Panc1 (cell line): ENCODE data around the gene ADAMTS9. TPM values are rescaled to one million over a fixed set of nuclear protein-coding genes. Genes with fewer than 3 reads are reported as not detected.

ENCODE experiments used
- ATAC-seq: fragments of 200-7000 bp; cut with Tn5 transposase; 2 replicates; pipeline ENCODE4 v1.9.1; 2020; ENCODE audit warnings: mild to moderate bottlenecking, moderate library complexity
- BruUV-seq: library from RNA; stranded (reverse); fragments of 400-500 nt; replicated peaks from 2 replicates; lab custom pipeline; 2021; lab: Mats Ljungman, UMichigan
- CTCF ChIA-PET: fragments of 300-600 bp; sonication (Branson Sonifier 250); formaldehyde crosslinking; loops from one replicate; lab custom pipeline; 2022; ENCODE audit warnings: antibody characterized with exemption; lab: Charles Lee
- POLR2A ChIA-PET: fragments of 300-600 bp; sonication (Branson Sonifier 250); formaldehyde crosslinking; loops from one replicate; lab custom pipeline; 2022; ENCODE audit warnings: antibody characterized with exemption; lab: Charles Lee
- DNase-seq: peaks from one replicate; pipeline ENCODE4 v3.0.0-alpha.2; 2010; ENCODE audit warnings: low read depth, low spot score
- H3K27ac ChIP-seq: 2 replicates; pipeline ENCODE4 v1.5.1; 2011; ENCODE audit warnings: mild to moderate bottlenecking, low read length, inconsistent platforms
- H3K27me3 ChIP-seq: fragments of 200-500 bp; sonication (Bioruptor generic); 2 replicates; pipeline ENCODE4 v1.6.0; 2014; ENCODE audit warnings: low read length, inconsistent platforms; ENCODE audit not compliant: control insufficient read depth, insufficient read depth
- H3K36me3 ChIP-seq: fragments of 200-500 bp; sonication (Bioruptor generic); 2 replicates; pipeline ENCODE4 v1.5.1; 2014; ENCODE audit warnings: inconsistent platforms, mild to moderate bottlenecking, low read length, moderate library complexity; ENCODE audit not compliant: control insufficient read depth, insufficient read depth
- H3K4me1 ChIP-seq: 2 replicates; pipeline ENCODE4 v1.5.1; 2011; ENCODE audit warnings: inconsistent platforms, mild to moderate bottlenecking, low read length, moderate library complexity; ENCODE audit not compliant: control insufficient read depth, insufficient read depth
- H3K4me3 ChIP-seq, 2 experiments: 2 replicates each; pipeline ENCODE4 v1.5.1; 2011 to 2012; ENCODE audit warnings: low read depth in 2 of 2, low read length in 2 of 2, mild to moderate bottlenecking in 2 of 2, inconsistent platforms in 1 of 2, moderate library complexity in 1 of 2
- H3K9me3 ChIP-seq: fragments of 200-500 bp; sonication (Bioruptor generic); 2 replicates; pipeline ENCODE4 v1.5.1; 2014; ENCODE audit warnings: low read depth, mild to moderate bottlenecking, inconsistent platforms, low read length, moderate library complexity; ENCODE audit not compliant: control insufficient read depth, insufficient read depth
- POLR2AphosphoS5 ChIP-seq: IDR thresholded peaks from 2 replicates; pipeline ENCODE4 v1.6.1; 2012; ENCODE audit warnings: mild to moderate bottlenecking, low read depth, low read length, moderate library complexity
- SIN3A ChIP-seq: IDR thresholded peaks from 2 replicates; pipeline ENCODE4 v1.6.1; 2012; ENCODE audit warnings: low read depth, mild to moderate bottlenecking, low read length, moderate library complexity, borderline replicate concordance; ENCODE audit not compliant: insufficient read depth
- TCF7L2 ChIP-seq: IDR thresholded peaks from 2 replicates; pipeline ENCODE4 v1.6.1; 2011; ENCODE audit warnings: mild to moderate bottlenecking, low read depth, low read length, inconsistent platforms
- in situ Hi-C: cut with HindIII; loops from 2 replicates; pipeline ENCODE4 v1.10.0; 2016; ENCODE audit warnings: low sequenced_read_pairs, low pct_unique_long_range_greater_than_20kb
- intact Hi-C: fragments of 100-400 bp; cut with micrococcal nuclease; formaldehyde crosslinking; loops from one replicate; pipeline ENCODE4 v1.10.0; 2022; ENCODE audit not compliant: unreplicated experiment
- total RNA-seq: library from RNA; stranded (reverse); gene quantifications from one replicate; pipeline ENCODE4 v1.2.1, GENCODE V29; 2021; ENCODE audit not compliant: unreplicated experiment
- TF ChIP-seq, protein P1 (sequence below): fragments of 450-650 bp; IDR thresholded peaks from 2 replicates; pipeline ENCODE4 v1.5.1; 2017; ENCODE audit warnings: mild to moderate bottlenecking
- TF ChIP-seq, protein P2 (sequence below), 2 experiments: IDR thresholded peaks; 2 replicates each; pipeline ENCODE4 v1.6.1; 2011 to 2012; ENCODE audit warnings: low read depth in 2 of 2, control low read depth in 1 of 2, low read length in 1 of 2, mild to moderate bottlenecking in 1 of 2, moderate library complexity in 1 of 2; ENCODE audit not compliant: insufficient read depth in 1 of 2

ADAMTS9 gene
- total RNA-seq, 1 experiment from 2014 or later = 0.05 TPM

DNA sequence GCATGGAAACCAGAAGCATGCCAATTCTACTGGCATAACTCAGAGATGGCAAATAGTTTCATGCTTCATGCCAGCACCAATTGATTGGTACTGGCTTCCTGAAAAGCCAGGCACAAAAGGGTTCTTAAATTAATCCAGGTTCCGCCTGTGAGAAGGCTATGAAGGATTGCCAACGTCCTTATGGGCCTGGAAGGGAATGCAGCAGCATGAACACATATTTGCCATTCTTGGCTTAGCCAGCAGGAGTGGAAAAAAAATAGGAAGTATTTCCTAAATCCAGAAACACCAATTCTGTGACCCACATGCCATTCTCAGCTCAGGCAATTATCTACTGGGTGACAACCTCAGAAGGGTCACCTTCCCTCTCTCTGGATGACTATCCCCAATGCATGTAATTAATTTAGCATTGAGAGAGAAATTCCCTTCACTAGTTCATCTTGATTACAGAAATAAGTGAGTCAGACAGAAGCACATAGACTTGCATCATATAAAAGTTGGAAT, 36.0 kb downstream of the ADAMTS9 start:
- intact Hi-C loops (no loop called here), in situ Hi-C loops (no loop called here)
- H3K27me3 ChIP-seq = no peaks in the 10 kb centered on the region
- CTCF ChIA-PET = no interaction called here
- H3K27ac ChIP-seq = no peak overlapping the region
- ATAC-seq (no peak), DNase-seq (no peak)
- H3K9me3 ChIP-seq = no peaks in the 10 kb centered on the region
- BruUV-seq = no TSS peak
- H3K36me3 ChIP-seq = no peaks in the 10 kb centered on the region
- H3K4me3 ChIP-seq = no peak overlapping the region
- H3K4me1 ChIP-seq = no peaks in the 10 kb centered on the region
- POLR2A ChIA-PET = no interaction called here
- TF ChIP-seq SIN3A (no peak), TCF7L2 (no peak), POLR2AphosphoS5 (no peak)
- TF ChIP-seq, protein P1, sequence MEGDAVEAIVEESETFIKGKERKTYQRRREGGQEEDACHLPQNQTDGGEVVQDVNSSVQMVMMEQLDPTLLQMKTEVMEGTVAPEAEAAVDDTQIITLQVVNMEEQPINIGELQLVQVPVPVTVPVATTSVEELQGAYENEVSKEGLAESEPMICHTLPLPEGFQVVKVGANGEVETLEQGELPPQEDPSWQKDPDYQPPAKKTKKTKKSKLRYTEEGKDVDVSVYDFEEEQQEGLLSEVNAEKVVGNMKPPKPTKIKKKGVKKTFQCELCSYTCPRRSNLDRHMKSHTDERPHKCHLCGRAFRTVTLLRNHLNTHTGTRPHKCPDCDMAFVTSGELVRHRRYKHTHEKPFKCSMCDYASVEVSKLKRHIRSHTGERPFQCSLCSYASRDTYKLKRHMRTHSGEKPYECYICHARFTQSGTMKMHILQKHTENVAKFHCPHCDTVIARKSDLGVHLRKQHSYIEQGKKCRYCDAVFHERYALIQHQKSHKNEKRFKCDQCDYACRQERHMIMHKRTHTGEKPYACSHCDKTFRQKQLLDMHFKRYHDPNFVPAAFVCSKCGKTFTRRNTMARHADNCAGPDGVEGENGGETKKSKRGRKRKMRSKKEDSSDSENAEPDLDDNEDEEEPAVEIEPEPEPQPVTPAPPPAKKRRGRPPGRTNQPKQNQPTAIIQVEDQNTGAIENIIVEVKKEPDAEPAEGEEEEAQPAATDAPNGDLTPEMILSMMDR = no peak
- TF ChIP-seq, protein P2, sequence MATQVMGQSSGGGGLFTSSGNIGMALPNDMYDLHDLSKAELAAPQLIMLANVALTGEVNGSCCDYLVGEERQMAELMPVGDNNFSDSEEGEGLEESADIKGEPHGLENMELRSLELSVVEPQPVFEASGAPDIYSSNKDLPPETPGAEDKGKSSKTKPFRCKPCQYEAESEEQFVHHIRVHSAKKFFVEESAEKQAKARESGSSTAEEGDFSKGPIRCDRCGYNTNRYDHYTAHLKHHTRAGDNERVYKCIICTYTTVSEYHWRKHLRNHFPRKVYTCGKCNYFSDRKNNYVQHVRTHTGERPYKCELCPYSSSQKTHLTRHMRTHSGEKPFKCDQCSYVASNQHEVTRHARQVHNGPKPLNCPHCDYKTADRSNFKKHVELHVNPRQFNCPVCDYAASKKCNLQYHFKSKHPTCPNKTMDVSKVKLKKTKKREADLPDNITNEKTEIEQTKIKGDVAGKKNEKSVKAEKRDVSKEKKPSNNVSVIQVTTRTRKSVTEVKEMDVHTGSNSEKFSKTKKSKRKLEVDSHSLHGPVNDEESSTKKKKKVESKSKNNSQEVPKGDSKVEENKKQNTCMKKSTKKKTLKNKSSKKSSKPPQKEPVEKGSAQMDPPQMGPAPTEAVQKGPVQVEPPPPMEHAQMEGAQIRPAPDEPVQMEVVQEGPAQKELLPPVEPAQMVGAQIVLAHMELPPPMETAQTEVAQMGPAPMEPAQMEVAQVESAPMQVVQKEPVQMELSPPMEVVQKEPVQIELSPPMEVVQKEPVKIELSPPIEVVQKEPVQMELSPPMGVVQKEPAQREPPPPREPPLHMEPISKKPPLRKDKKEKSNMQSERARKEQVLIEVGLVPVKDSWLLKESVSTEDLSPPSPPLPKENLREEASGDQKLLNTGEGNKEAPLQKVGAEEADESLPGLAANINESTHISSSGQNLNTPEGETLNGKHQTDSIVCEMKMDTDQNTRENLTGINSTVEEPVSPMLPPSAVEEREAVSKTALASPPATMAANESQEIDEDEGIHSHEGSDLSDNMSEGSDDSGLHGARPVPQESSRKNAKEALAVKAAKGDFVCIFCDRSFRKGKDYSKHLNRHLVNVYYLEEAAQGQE (IDR thresholded peaks at IDR 0.05; ENCODE audit: insufficient read depth in 1 of 2, low read depth in 2 of 2, low read length in 1 of 2) = no peak

DNA sequence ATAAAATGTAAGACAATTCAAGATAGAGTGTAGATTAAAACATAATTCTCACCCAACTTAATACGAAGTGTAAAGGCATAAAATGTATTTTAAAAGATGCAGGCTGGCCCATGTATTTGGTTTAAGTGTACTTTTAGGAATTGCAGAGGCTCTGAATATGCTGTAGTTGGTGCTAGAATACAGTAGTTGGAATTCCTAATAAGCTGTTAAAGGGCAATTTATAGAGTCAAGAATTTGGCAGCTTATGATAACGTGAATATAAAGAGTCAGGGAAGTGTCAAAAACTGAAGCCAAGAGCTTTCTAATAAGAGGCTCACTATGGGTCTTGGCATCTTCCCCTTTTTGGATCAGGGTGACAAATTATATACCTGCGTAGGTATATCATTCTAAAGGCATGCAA, 36.5 kb downstream of the ADAMTS9 start:
- Histone ChIP-seq H3K9me3 (no peaks in the 10 kb centered on the region), H3K27ac (no peak overlapping the region), H3K27me3 (no peaks in the 10 kb centered on the region), H3K4me1 (no peaks in the 10 kb centered on the region), H3K4me3 (no peak overlapping the region), H3K36me3 (no peaks in the 10 kb centered on the region)
- TF ChIP-seq, protein P1 = no peak
- TF ChIP-seq, protein P2 (IDR thresholded peaks at IDR 0.05; ENCODE audit: insufficient read depth in 1 of 2, low read depth in 2 of 2, low read length in 1 of 2) = no peak
- TF ChIP-seq TCF7L2 (no peak), POLR2AphosphoS5 (no peak), SIN3A (no peak)
- CTCF ChIA-PET = no interaction called here
- POLR2A ChIA-PET = no interaction called here
- no TSS peak for BruUV-seq
- intact Hi-C loops (no loop called here), in situ Hi-C loops (no loop called here)
- no peak for DNase-seq
- ATAC-seq = no peak
